Heart right ventricle (tissue), 16 donors: ENCODE data around the gene DYRK1A. TPM values are rescaled to one million over a fixed set of nuclear protein-coding genes. Genes with fewer than 3 reads are reported as not detected.

Source experiments
- ATAC-seq, 8 donors: fragments of 200-7000 bp; cut with Tn5 transposase; one replicate each; pipeline ENCODE4 v1.9.1; 2020; ENCODE audit warnings: mild to moderate bottlenecking in 8 of 8, moderate library complexity in 8 of 8, moderate number of reproducible peaks in 1 of 8
- DNase-seq, 2 donors: peaks; one replicate each; pipeline ENCODE4 v3.0.0-alpha.2; 2020
- H3K27ac ChIP-seq, 10 donors: fragments of 200-600 bp; sonication (generic) in 2 of 10; one replicate each; pipeline versions ENCODE4 v1.5.0 to v1.8.0; 2020 to 2022; ENCODE audit warnings: mild to moderate bottlenecking in 3 of 10
- H3K27me3 ChIP-seq, 7 donors: fragments of 200-600 bp; one replicate each; pipeline ENCODE4 v1.8.0; 2021 to 2022; ENCODE audit warnings: mild to moderate bottlenecking in 2 of 7
- H3K36me3 ChIP-seq, 9 donors: fragments of 200-600 bp; sonication (generic) in 1 of 9; one replicate each; pipeline versions ENCODE4 v1.5.0 to v1.8.0; 2020 to 2022; ENCODE audit warnings: mild to moderate bottlenecking in 2 of 9
- H3K4me1 ChIP-seq, 9 donors: fragments of 200-600 bp; sonication (generic) in 1 of 9; one replicate each; pipeline versions ENCODE4 v1.5.0 to v1.8.0; 2020 to 2022; ENCODE audit warnings: mild to moderate bottlenecking in 4 of 9
- H3K4me3 ChIP-seq, 10 donors: fragments of 200-600 bp; sonication (generic) in 2 of 10; one replicate each; pipeline versions ENCODE4 v1.5.0 to v1.8.0; 2020 to 2022; ENCODE audit warnings: mild to moderate bottlenecking in 7 of 10, moderate library complexity in 2 of 10
- H3K9me3 ChIP-seq, 11 donors: fragments of 200-600 bp in 10 of 11; sonication (generic) in 2 of 11; one replicate each; pipeline versions ENCODE4 v1.5.0 to v1.8.0; 2013 to 2022; ENCODE audit warnings: mild to moderate bottlenecking in 2 of 11, control low read depth in 1 of 11, moderate library complexity in 1 of 11
- WGBS, 2 donors: extraction: QIAGEN DNeasy Blood & Tissue Kit; methylation state at CpG; one replicate each; pipeline ENCODE4 v1.1.7; 2013; ENCODE audit warnings: inconsistent platforms in 1 of 2; 5-methylcytosine and 5-hydroxymethylcytosine counted together
- intact Hi-C, 10 donors: fragments of 100-400 bp; cut with DNase I; formaldehyde crosslinking; loops; one replicate each; pipeline versions ENCODE4 v1.11.1 to v1.14.2; 2022
- polyA plus RNA-seq, 2 donors: library from polyadenylated mRNA; stranded (reverse); fragments of 200-250 nt; gene quantifications; one replicate each; pipeline ENCODE4 v1.2.3, GENCODE V29; 2013
- total RNA-seq, 10 donors: library from RNA; stranded (reverse); fragmentation: NEBNext Ultra II Directional in 3 of 10; extraction: Animal tissue kit (Norgen Biotek cat#: 25700) in 3 of 10; gene quantifications; one replicate each; pipeline versions ENCODE4 v1.2.1 to v1.2.4, GENCODE V29; 2021 to 2023
- TF ChIP-seq, protein P1 (sequence below), 9 donors: fragments of 200-600 bp; sonication (generic) in 2 of 9; IDR thresholded peaks; one replicate each; pipeline versions ENCODE4 v1.5.0 to v1.8.0; 2021 to 2022; ENCODE audit warnings: antibody characterized with exemption in 9 of 9, mild to moderate bottlenecking in 5 of 9, moderate library complexity in 1 of 9
- donor health status: Arrhythmogenic right ventricular cardiomyopathy.
- donor health status: ischemic (EF 13 %, LVEDD 7.1; RV severe dilation, severe dysfunction).
- donor health status: healthy with polysubstance abuse.
- donor health status: DM: no; HTN: yes; CAD: no.
- donor health status: DM: no; HTN: no; CAD: no.
- donor health status: ischemic (EF 25% LVEDD 6.9; RV normal size, moderate dysfunction).
- donor health status: ischemic (EF 25% LVEDD 5.7; RV mildly dilated, moderate dysfunction).
- donor health status: healthy.
- donor health status: DM: yes; HTN: yes; CAD: no.
- donor health status: Ischemic cardiomyopathy.
- donor health status: ischemic (EF 35%, LVEDD 5.7; RV mildly dilated, moderate dysfunction).
- donor health status: nonischemic (EF 11% LVEDD 7.7; RV severe dilation, severe dysfunction).
- donor health status: DM: yes; HTN: yes; CAD: no.
- donor health status: PGD.
- donor health status: ischemic (EF 29% LVEDD 5.4; RV normal size, mild dysfunction).
- donor health status: nonischemic (EF 23%, LVEDD 6.1; RV moderate dilation, normal function).

Gene DYRK1A
- total and polyA plus RNA-seq, 12 donors, result 24.7 to 94.2 (median 73.2) TPM

DNA sequence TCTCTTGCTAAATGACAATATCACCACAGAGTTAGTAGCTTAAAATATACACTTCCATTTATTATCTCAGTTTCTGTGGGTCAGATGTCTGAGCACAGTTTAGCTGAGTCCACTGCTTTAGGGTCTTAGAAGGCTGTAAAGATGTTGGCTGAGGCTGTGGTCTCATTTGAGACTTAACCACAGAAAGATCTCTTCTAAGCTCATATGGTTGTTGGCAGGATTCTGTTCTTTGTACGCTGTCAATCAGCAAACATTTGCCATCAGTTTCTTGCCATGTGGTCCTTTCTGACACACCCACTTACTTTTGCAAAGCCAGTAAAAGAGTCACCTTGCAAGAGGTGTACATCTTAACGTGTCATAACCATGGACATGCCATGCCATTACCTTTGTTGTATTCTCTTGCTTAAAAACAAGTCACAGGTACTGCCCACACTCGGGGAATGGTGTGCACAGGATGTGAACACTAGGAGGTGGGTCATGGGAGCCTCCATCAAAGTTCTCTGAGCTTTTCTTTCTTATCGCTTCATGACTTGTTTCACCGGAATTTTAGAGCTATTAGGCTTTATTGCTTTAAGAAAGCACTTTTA lies 18.7 kb downstream of the DYRK1A start:
- Histone ChIP-seq H3K4me1 (peaks cover 7 to 99% (median 93%) of the 10 kb centered on the region in 9 donors), H3K27me3 (no peaks in the 10 kb centered on the region), H3K4me3 (no peak overlapping the region), H3K36me3 (no peaks in the 10 kb centered on the region), H3K27ac (no peak overlapping the region), H3K9me3 (peaks cover 0 to 9% (median 0%) of the 10 kb centered on the region in 11 donors)
- no peak for DNase-seq
- WGBS, 2 donors, result 78 to 79% methylated on average over 5 of the region's 5 CpGs
- intact Hi-C loops, result no loop called here
- ATAC-seq, result no peak
- TF ChIP-seq, protein P1, sequence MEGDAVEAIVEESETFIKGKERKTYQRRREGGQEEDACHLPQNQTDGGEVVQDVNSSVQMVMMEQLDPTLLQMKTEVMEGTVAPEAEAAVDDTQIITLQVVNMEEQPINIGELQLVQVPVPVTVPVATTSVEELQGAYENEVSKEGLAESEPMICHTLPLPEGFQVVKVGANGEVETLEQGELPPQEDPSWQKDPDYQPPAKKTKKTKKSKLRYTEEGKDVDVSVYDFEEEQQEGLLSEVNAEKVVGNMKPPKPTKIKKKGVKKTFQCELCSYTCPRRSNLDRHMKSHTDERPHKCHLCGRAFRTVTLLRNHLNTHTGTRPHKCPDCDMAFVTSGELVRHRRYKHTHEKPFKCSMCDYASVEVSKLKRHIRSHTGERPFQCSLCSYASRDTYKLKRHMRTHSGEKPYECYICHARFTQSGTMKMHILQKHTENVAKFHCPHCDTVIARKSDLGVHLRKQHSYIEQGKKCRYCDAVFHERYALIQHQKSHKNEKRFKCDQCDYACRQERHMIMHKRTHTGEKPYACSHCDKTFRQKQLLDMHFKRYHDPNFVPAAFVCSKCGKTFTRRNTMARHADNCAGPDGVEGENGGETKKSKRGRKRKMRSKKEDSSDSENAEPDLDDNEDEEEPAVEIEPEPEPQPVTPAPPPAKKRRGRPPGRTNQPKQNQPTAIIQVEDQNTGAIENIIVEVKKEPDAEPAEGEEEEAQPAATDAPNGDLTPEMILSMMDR (IDR thresholded peaks at IDR 0.05), result no peak

DNA sequence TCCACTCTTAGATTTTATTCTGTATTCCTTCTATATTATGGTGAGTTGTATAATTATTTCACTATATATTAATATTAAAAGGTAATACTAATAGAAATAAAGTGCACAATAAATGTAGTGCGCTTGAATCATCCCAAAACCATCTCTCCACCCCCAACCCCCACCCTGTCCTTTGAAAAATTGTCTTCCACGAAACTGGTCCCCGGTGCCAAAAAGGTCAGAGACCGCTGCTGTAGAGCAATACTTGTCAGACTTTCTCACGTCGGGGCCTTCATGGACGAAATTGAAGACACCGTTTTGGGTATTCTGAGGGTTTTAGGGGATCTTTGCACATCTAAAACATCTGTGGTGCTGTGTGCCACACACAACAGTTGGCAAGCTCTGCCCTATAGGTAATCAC lies 19.6 kb downstream of the DYRK1A start:
- intact Hi-C loops, result no loop called here
- peaks cover 0 to 9% (median 0%) of the 10 kb centered on the region in 11 donors for H3K9me3 ChIP-seq
- H3K27ac ChIP-seq, result no peak overlapping the region
- 47 to 57% methylated on average over 8 of the region's 8 CpGs for WGBS, 2 donors
- ATAC-seq (no peak), DNase-seq (no peak)
- H3K36me3 ChIP-seq, result no peaks in the 10 kb centered on the region
- TF ChIP-seq, protein P1 (IDR thresholded peaks at IDR 0.05), result no peak
- H3K4me1 ChIP-seq, result peaks cover 6 to 97% (median 93%) of the 10 kb centered on the region in 9 donors
- H3K27me3 ChIP-seq, result no peaks in the 10 kb centered on the region
- no peak overlapping the region for H3K4me3 ChIP-seq

DNA sequence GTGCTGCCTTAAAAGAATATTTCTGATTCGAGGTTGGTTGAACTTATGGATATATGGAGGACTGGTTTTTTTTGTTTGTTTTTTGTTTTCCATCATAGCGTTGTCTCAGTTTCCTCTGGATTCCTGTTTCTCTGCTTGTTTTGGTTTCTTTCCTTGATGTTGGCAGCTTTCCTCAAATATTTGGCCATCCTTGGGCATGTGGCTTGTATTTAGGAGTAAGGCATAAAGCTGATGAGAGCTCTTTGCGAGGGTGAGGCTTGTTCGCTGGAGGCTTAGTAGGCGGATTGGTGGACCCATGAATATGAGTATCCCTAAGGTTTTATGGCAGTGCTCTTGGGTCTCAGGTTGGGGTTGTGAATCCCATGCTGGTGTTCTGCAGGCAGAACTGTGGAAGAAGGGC lies 22.9 kb downstream of the DYRK1A start:
- ATAC-seq, result no peak
- H3K4me1 ChIP-seq, result peaks cover 6 to 99% (median 96%) of the 10 kb centered on the region in 9 donors

DNA sequence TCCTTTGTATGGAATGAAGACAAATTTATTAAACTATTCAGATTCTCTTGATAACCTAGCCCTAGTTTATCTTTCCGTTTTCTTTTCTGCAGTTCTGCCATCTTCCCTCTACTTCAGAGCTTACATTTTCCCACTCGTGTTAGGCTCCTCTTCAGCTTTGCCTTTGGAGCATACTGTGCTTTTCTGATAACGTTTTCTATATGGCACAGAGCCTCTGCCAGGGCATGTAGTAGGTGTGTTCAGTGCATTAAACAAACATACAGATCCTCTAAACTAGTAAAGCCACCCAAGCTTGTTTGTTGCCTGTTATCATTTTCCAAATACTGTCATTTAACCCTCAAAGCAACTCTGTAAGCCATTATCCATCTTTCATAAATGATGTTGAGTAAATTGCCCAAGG lies 25.1 kb downstream of the DYRK1A start:
- Histone ChIP-seq H3K27ac (no peak overlapping the region), H3K9me3 (no peaks in the 10 kb centered on the region), H3K4me1 (peaks cover 2 to 100% (median 96%) of the 10 kb centered on the region in 9 donors), H3K27me3 (no peaks in the 10 kb centered on the region), H3K36me3 (no peaks in the 10 kb centered on the region), H3K4me3 (no peak overlapping the region)
- ATAC-seq, result no peak
- intact Hi-C loops, result no loop called here
- 39 to 48% methylated on average over 3 of the region's 3 CpGs for WGBS, 2 donors
- TF ChIP-seq, protein P1 (IDR thresholded peaks at IDR 0.05), result no peak
- no peak for DNase-seq

More for the DNA sequence above, 22.9 kb downstream of the DYRK1A start:
- Histone ChIP-seq H3K27ac (no peak overlapping the region), H3K4me3 (no peak overlapping the region), H3K9me3 (peaks cover 0 to 4% (median 0%) of the 10 kb centered on the region in 11 donors), H3K27me3 (no peaks in the 10 kb centered on the region), H3K36me3 (no peaks in the 10 kb centered on the region)
- 77 to 81% methylated on average over 5 of the region's 5 CpGs for WGBS, 2 donors
- intact Hi-C loops, result no loop called here
- DNase-seq, result no peak
- TF ChIP-seq, protein P1 (IDR thresholded peaks at IDR 0.05), result no peak
